SHP77 treated with DMSO at 0.1 percent for 48 hours (cell line): ENCODE data around the gene PAPLN.

Experiments
- DNase-seq: peaks from one replicate; lab custom pipeline; 2025; lab: John Stamatoyannopoulos, UW

PAPLN gene

GRCh38 chr14:73245480-73246325, 8.4 kb downstream of the PAPLN start:
- no peak for DNase-seq

DNA sequence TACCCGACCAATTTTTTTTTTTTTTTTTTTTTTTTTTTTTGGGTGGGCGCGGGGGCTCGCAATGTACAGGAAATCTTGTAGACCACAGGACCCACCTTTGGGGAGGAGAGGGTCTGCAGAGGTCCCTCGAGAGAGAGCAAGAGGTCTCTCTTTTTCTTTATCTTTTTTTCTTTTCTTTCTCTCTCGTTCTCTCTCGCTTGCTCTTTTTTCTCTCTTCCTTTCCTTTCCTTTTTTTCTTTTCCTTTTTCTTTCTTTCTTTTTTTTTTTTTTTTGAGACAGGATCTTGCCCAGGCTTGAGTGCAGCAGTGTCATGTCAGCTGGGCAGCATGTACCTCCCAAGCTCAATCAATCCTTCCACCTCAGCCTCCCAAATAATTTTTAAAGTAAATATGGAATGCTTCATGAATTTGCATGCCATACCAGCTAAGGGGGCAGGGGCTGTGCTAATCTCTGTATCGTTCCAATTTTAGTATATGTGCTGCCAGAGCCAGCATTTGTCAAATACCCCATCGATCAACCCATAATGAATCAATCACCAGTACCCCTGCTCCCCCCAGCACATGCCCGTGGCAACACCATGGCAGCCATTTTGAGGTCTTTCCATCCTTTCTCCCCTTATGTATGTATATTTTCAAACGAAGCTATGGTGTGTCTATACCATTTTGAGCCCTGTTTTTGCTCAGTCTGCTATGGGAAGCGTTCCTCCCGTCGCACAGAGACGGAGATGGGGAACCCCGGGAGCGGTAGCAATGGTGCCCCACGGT, 9.3 kb downstream of the PAPLN start:
- DNase-seq, result no peak

GRCh38 chr14:73248108-73248868, 11.0 kb downstream of the PAPLN start:
- DNase-seq, result no peak

DNA sequence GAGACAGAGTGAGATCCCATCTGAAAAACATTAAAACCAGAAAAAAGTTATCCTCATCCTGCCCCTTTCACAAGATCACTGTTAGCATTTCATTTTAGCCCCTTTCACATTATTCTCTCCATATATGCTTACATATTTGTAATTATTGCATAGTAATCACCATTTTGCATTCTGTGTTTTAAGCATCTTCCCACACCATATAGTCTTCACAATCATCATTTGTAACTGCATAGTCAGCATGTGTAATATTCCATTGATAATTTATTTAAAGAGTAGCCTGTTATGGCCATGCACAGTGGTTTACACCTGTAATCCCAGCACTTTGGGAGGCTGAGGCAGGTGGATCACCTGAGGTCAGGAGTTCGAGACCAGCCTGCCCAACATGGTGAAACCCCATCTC, 11.8 kb downstream of the PAPLN start:
- DNase-seq, result no peak

DNA sequence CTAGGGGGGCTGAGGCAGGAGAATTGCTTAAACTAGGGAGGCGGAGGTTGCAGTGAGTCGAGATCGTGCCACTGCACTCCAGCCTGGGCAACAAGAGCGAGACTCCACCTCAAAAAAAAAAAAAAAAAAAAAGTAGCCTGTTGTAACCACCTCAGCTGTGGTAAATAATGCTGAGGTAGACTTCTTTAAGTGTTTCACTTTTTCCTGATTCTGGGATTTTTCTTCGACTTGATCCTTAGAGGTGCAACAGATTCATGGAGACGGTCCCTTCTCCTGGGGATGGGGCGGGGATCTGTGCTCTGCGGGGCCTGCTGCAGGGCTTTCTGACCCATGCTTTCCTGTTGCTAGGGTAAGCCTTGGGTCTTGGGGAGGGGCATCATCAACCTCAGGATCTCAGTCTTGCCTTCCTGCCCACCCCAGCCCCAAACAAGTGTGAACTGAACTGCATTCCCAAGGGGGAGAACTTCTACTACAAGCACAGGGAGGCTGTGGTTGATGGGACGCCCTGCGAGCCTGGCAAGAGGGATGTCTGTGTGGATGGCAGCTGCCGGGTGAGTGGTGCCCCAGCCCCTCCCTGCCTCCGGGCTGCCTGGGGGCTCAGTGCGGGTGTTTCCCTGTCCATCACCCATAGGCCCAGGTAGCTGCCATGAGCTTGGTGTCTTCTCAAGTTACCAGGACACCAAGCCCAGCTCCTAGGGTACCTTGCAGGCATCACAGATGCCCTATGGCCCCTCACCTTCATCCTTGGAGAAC, 12.4 kb downstream of the PAPLN start:
- DNase-seq, result no peak

- DNase-seq, result no peak
Measured at GRCh38 chr14:73250317-73250713, 13.0 kb downstream of the PAPLN start.

- no peak for DNase-seq
Measured at GRCh38 chr14:73250781-73251500, 13.6 kb downstream of the PAPLN start.

DNA sequence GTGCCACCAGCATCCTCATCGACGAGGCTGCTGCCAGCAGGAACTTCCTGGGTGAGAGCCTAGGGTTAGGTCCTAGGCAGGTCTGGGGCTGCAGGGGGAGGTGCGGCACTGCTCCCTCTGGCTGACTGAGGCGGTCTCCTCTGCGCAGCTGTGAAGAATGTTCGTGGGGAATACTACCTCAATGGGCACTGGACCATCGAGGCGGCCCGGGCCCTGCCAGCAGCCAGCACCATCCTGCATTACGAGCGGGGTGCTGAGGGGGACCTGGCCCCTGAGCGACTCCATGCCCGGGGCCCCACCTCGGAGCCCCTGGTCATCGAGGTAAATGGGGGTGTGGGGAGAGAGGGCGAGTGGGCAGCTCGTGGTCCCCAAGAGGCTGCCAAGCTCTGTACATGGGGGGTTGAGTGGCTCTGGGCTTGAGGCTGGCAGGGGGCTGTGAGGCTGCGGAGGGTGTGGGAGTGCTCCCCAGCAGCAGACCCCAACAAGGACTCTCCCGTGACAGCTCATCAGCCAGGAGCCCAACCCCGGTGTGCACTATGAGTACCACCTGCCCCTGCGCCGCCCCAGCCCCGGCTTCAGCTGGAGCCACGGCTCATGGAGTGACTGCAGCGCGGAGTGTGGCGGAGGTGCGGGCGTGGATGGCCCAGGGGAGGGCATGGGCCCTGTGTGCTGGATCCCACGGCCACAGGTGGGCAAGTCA, 14.4 kb downstream of the PAPLN start:
- DNase-seq, result no peak

- no peak for DNase-seq
Measured at GRCh38 chr14:73252491-73253322, 15.4 kb downstream of the PAPLN start.

GRCh38 chr14:73253323-73253610, 16.0 kb downstream of the PAPLN start:
- DNase-seq, result no peak

DNA sequence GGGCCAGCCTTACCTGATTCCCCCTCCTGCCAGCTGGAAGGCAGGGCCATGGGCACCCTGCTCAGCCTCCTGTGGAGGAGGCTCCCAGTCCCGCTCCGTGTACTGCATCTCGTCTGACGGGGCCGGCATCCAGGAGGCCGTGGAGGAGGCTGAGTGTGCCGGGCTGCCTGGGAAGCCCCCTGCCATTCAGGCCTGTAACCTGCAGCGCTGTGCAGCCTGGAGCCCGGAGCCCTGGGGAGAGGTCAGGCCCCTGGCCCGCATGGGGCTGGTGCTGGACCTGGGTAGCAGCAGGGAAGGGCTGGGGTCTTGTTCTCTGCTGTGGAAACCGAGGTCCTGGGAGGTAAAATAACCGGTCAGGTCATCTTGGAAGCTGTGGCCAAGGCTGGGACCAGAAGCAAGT, 16.4 kb downstream of the PAPLN start:
- DNase-seq, result no peak

DNA sequence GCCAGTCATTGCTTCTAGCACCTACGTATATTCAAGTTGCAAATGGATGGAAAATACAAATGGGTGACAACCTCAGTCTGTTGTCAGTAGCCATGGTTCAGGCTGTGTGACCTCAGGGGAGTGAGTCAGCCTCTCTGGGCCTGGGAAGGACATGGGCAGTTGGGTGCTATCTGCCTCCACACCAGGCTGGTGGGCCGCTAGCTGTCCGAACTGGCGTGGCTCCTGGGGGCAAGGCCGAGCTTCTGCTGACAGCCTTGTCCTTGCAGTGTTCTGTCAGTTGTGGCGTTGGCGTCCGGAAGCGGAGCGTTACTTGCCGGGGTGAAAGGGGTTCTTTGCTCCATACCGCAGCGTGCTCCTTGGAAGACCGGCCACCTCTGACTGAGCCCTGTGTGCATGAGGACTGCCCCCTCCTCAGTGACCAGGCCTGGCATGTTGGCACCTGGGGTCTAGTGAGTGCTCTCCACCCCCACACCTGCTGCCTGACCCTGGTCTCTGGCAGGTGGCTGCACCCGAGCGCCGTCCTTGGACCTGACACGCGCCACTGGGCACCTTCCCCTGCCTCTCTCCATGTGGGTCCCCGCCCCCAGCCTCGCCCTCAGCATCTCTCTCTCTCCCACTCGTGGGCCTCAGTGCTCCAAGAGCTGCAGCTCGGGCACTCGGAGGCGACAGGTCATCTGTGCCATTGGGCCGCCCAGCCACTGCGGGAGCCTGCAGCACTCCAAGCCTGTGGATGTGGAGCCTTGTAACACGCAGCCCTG, 17.1 kb downstream of the PAPLN start:
- no peak for DNase-seq

DNA sequence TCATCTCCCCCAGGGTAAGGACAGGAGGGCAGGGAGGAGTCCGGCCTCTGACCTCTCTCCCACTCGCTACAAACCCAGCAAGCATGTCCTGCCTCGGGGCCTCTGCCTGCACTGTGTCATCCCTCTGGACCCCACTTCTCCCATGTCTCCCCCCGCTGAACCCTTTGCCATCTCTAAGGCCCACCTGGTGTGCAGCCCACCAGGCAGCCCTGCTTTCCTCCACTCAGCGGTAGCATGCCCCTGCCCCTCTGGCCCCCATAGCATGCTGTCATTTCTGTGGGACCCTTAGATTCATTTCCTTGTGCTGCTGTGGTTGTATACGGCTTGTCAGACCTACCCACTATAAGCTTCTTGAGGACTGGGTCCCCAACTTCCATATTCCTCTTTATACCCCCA, 17.7 kb downstream of the PAPLN start:
- no peak for DNase-seq

GRCh38 chr14:73255693-73256225, 18.5 kb downstream of the PAPLN start:
- no peak for DNase-seq

- DNase-seq, result no peak
Measured at GRCh38 chr14:73258076-73258475, 20.8 kb downstream of the PAPLN start.

- DNase-seq, result no peak
Measured at GRCh38 chr14:73258845-73259611, 21.7 kb downstream of the PAPLN start.

DNA sequence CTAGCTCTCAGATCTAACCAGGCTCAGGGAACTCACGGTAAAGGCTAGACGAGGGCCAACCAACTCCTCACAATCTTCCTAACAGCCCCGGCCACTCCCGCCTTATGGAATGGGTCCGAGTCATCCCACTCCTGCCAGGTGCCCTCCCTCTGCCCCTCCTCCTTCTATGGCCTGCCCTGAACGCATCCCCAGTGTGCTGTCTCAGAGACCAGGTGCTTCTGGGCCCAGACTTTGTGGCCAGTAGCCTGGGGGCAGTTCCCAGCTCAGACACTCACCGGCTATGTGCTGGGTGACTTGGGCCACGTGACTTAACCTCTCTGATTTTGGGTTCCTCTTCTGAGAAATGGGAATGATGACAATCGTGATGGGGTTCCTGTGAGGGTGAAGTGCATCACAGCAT, 22.5 kb downstream of the PAPLN start:
- DNase-seq, result no peak

- no peak for DNase-seq
Measured at GRCh38 chr14:73260574-73260973, 23.3 kb downstream of the PAPLN start.
